Measurements from ENCODE around the gene CPT2. TPM values are rescaled to one million over a fixed set of nuclear protein-coding genes. Genes with fewer than 3 reads are reported as not detected.

The CPT2 gene
- total and polyA plus RNA-seq, 2 of the 13 experiments (the other 11 are each of a cell fraction or from before 2014, with no cell fraction given): 12.6 to 14.6 TPM

- TF ChIP-seq CREBL2 (CRISPR knock-in tag; IDR thresholded peaks at IDR 0.05; ENCODE audit: borderline replicate concordance) (no peak), ZFP41 (CRISPR knock-in tag; IDR thresholded peaks at IDR 0.05; ENCODE audit: borderline replicate concordance) (no peak), NFATC3 (CRISPR knock-in tag; IDR thresholded peaks at IDR 0.05) (no peak), ZBTB1 (CRISPR knock-in tag; IDR thresholded peaks at IDR 0.05; ENCODE audit: borderline replicate concordance) (no peak), HMGXB3 (CRISPR knock-in tag; IDR thresholded peaks at IDR 0.05; ENCODE audit: borderline replicate concordance) (peak; percentile 69; the same call in 1 of the 2 replicates), SOX5 (CRISPR knock-in tag; IDR thresholded peaks at IDR 0.05; ENCODE audit: borderline replicate concordance) (peak; percentile 70; the same call in 1 of the 2 replicates), ZNF296 (CRISPR knock-in tag; conservative IDR thresholded peaks at IDR 0.05) (no peak), ARID3A (IDR thresholded peaks at IDR 0.05; ENCODE audit: low read depth, low read length) (no peak), HOXA7 (CRISPR knock-in tag; IDR thresholded peaks at IDR 0.05) (no peak), CEBPB (IDR thresholded peaks at IDR 0.05; ENCODE audit: borderline replicate concordance, low read depth, low read length) (peak; percentile 64; the same call in 1 of the 2 replicates), ZBTB39 (CRISPR knock-in tag; IDR thresholded peaks at IDR 0.05) (no peak), ATM (IDR thresholded peaks at IDR 0.05; ENCODE audit: borderline replicate concordance) (no peak), SKIL (CRISPR knock-in tag; IDR thresholded peaks at IDR 0.05; ENCODE audit: borderline replicate concordance) (no peak), ZBTB7B (CRISPR knock-in tag; IDR thresholded peaks at IDR 0.05) (peak; percentile 70; the same call in 1 of the 2 replicates), HNF4G (IDR thresholded peaks at IDR 0.05; ENCODE audit: borderline replicate concordance, low read depth, low read length) (peak; percentile 45; the same call in 1 of the 2 replicates), HNF4G (CRISPR knock-in tag; IDR thresholded peaks at IDR 0.05; ENCODE audit: borderline replicate concordance, low read depth) (no peak)
These were observed 41.9 kb downstream of the CPT2 start, which contains the start of gene MAGOH (continued) for GRCh38 chr1:53238197-53239155.
